Neural progenitor cell (in vitro differentiated cells): ENCODE data around the gene FNDC8. TPM values are rescaled to one million over a fixed set of nuclear protein-coding genes. Genes with fewer than 3 reads are reported as not detected.

Source experiments
- DNase-seq: peaks from one replicate; pipeline ENCODE4 v3.0.0-alpha.2; 2016; ENCODE audit warnings: low spot score
- H2AFZ ChIP-seq: fragments of 200-600 bp; sonication (generic); replicated peaks from 2 replicates; pipeline ENCODE4 v1.6.1; 2016; ENCODE audit warnings: antibody characterized with exemption
- H3F3A ChIP-seq: fragments of 200-600 bp; sonication (generic); 2 replicates; pipeline ENCODE4 v1.6.1; 2016; ENCODE audit warnings: antibody characterized with exemption, low read depth
- H3K27ac ChIP-seq: fragments of 200-600 bp; sonication (generic); 2 replicates; pipeline ENCODE4 v1.5.1; 2016; ENCODE audit warnings: mild to moderate bottlenecking
- H3K27me3 ChIP-seq: fragments of 200-600 bp; sonication (generic); 2 replicates; pipeline ENCODE4 v1.6.1; 2016; ENCODE audit warnings: mild to moderate bottlenecking, moderate library complexity
- H3K36me3 ChIP-seq: fragments of 200-600 bp; sonication (generic); 2 replicates; pipeline ENCODE4 v1.5.1; 2016
- H3K4me1 ChIP-seq: fragments of 200-600 bp; sonication (generic); 2 replicates; pipeline ENCODE4 v1.6.1; 2016; ENCODE audit warnings: mixed run types
- H3K4me2 ChIP-seq: fragments of 200-600 bp; sonication (generic); 2 replicates; pipeline ENCODE4 v1.6.1; 2016
- H3K4me3 ChIP-seq: fragments of 200-600 bp; sonication (generic); 2 replicates; pipeline ENCODE4 v1.5.1; 2016
- H3K79me2 ChIP-seq: fragments of 200-600 bp; sonication (generic); 2 replicates; pipeline ENCODE4 v1.6.1; 2016; ENCODE audit warnings: low read depth
- H3K9ac ChIP-seq: fragments of 200-600 bp; sonication (generic); 2 replicates; pipeline ENCODE4 v1.6.1; 2016
- H3K9me3 ChIP-seq: fragments of 200-600 bp; sonication (generic); 2 replicates; pipeline ENCODE4 v1.5.1; 2016; ENCODE audit warnings: low read depth
- H4K20me1 ChIP-seq: fragments of 200-600 bp; sonication (generic); 2 replicates; pipeline ENCODE4 v1.6.1; 2016; ENCODE audit warnings: low read depth
- H3K27ac Mint-ChIP-seq: 3 replicates; pipeline ENCODE4 v1.8.0; 2021; ENCODE audit warnings: mixed read lengths
- H3K27me3 Mint-ChIP-seq: 2 replicates; pipeline ENCODE4 v1.8.0; 2022; ENCODE audit warnings: low read depth, mild to moderate bottlenecking, inconsistent platforms, moderate library complexity, mixed read lengths; ENCODE audit not compliant: insufficient read depth
- H3K36me3 Mint-ChIP-seq: 3 replicates; pipeline ENCODE4 v1.8.0; 2021; ENCODE audit warnings: mixed read lengths
- H3K4me1 Mint-ChIP-seq: 3 replicates; pipeline ENCODE4 v1.8.0; 2021; ENCODE audit warnings: mixed read lengths
- H3K4me3 Mint-ChIP-seq: 3 replicates; pipeline ENCODE4 v1.8.0; 2021; ENCODE audit warnings: mild to moderate bottlenecking, moderate library complexity, mixed read lengths
- H3K9me3 Mint-ChIP-seq: 3 replicates; pipeline ENCODE4 v1.8.0; 2020; ENCODE audit warnings: mixed read lengths
- CTCF ChIP-seq: fragments of 200-600 bp; sonication (generic); IDR thresholded peaks from 2 replicates; pipeline ENCODE4 v1.5.1; 2017; ENCODE audit warnings: antibody characterized with exemption, mild to moderate bottlenecking
- EZH2 ChIP-seq: fragments of 200-600 bp; sonication (generic); IDR thresholded peaks from 2 replicates; pipeline ENCODE4 v1.6.1; 2017; ENCODE audit warnings: antibody characterized with exemption, mild to moderate bottlenecking, moderate library complexity
- EZH2phosphoT487 ChIP-seq: fragments of 200-600 bp; sonication (generic); IDR thresholded peaks from 2 replicates; pipeline ENCODE4 v1.6.1; 2017; ENCODE audit warnings: antibody characterized with exemption
- total RNA-seq: library from RNA; depleted of rRNA; stranded (reverse); fragments of >200 nt; gene quantifications from 2 replicates; pipeline ENCODE4 v1.2.3, GENCODE V29; 2015; ENCODE audit warnings: low replicate concordance

FNDC8 gene
- total RNA-seq, 1 donor from 2014 or later = not detected

GRCh38 chr17:35135322-35135721 lies 13.9 kb downstream of the FNDC8 start:
- Histone ChIP-seq H3K79me2 (peaks cover 10% of the 10 kb centered on the region), H3K27ac (no peak overlapping the region), H3K4me3 (no peak overlapping the region), H3F3A (no peaks in the 10 kb centered on the region), H2AFZ (no peak overlapping the region), H3K4me1 (no peaks in the 10 kb centered on the region), H3K9ac (no peak overlapping the region), H3K4me2 (no peak overlapping the region), H3K9me3 (no peaks in the 10 kb centered on the region), H3K36me3 (peaks cover 3% of the 10 kb centered on the region), H4K20me1 (no peaks in the 10 kb centered on the region), H3K27me3 (no peaks in the 10 kb centered on the region)
- H3K27ac Mint-ChIP-seq = no peak overlapping the region
- H3K36me3 Mint-ChIP-seq = peaks cover 20% of the 10 kb centered on the region
- TF ChIP-seq CTCF = no peak
- TF ChIP-seq EZH2phosphoT487 = no peak
- TF ChIP-seq EZH2 = no peak
- H3K4me3 Mint-ChIP-seq = no peak overlapping the region
- H3K27me3 Mint-ChIP-seq = peaks cover 3% of the 10 kb centered on the region
- DNase-seq = no peak
- no peaks in the 10 kb centered on the region for H3K4me1 Mint-ChIP-seq
- no peaks in the 10 kb centered on the region for H3K9me3 Mint-ChIP-seq

- Histone ChIP-seq H3K4me1 (peaks cover 5% of the 10 kb centered on the region), H3K4me3 (no peak overlapping the region), H3K36me3 (peaks cover 3% of the 10 kb centered on the region), H3F3A (no peaks in the 10 kb centered on the region), H3K4me2 (no peak overlapping the region), H3K27ac (no peak overlapping the region), H2AFZ (no peak overlapping the region), H3K9me3 (no peaks in the 10 kb centered on the region), H3K9ac (no peak overlapping the region), H3K79me2 (peaks cover 27% of the 10 kb centered on the region), H4K20me1 (no peaks in the 10 kb centered on the region), H3K27me3 (no peaks in the 10 kb centered on the region)
- no peak for TF ChIP-seq CTCF
- no peak for TF ChIP-seq EZH2
- no peak for TF ChIP-seq EZH2phosphoT487
- Mint-ChIP-seq H3K27me3 (peaks cover 3% of the 10 kb centered on the region), H3K4me3 (no peak overlapping the region), H3K36me3 (peaks cover 18% of the 10 kb centered on the region), H3K4me1 (peaks cover 2% of the 10 kb centered on the region), H3K27ac (no peak overlapping the region), H3K9me3 (no peaks in the 10 kb centered on the region)
- no peak for DNase-seq
These were observed 16.8 kb downstream of the FNDC8 start for GRCh38 chr17:35138218-35138617.

- Mint-ChIP-seq H3K27me3 (peaks cover 2% of the 10 kb centered on the region), H3K27ac (no peak within 1 kb of the TSS), H3K36me3 (peaks cover 4% of the 10 kb centered on the region), H3K4me3 (peak within 1 kb of the TSS; percentile 89), H3K4me1 (peaks cover 3% of the 10 kb centered on the region), H3K9me3 (no peaks in the 10 kb centered on the region)
- no peak within 1 kb of the TSS for H3K27ac ChIP-seq
- no peaks in the 10 kb centered on the region for H3K27me3 ChIP-seq
- peaks cover 3% of the 10 kb centered on the region for H3K36me3 ChIP-seq
- peak within 1 kb of the TSS; percentile 89 for H3K4me2 ChIP-seq
- peaks cover 5% of the 10 kb centered on the region for H3K4me1 ChIP-seq
- H4K20me1 ChIP-seq = no peaks in the 10 kb centered on the region
- H3K9ac ChIP-seq = peak within 1 kb of the TSS; percentile 36
- DNase-seq = peak; percentile 88
- peak within 1 kb of the TSS; percentile 93 for H3K4me3 ChIP-seq
- H3F3A ChIP-seq = no peaks in the 10 kb centered on the region
- H3K9me3 ChIP-seq = no peaks in the 10 kb centered on the region
- H2AFZ ChIP-seq = peak within 1 kb of the TSS; percentile 92
- TF ChIP-seq EZH2 (peak; percentile 47), CTCF (peak; percentile 89), EZH2phosphoT487 (no peak)
- peaks cover 27% of the 10 kb centered on the region for H3K79me2 ChIP-seq
These were observed 20.5 kb downstream of the FNDC8 start, which contains the start of gene NLE1 for GRCh38 chr17:35141681-35142466. Gene NLE1, minus strand, starts transcription at chr17:35142303. Its CDS starts 28 bp downstream, at chr17:35142275.
